ENCODE measurements around the gene SYNGR4. TPM values are rescaled to one million over a fixed set of nuclear protein-coding genes. Genes with fewer than 3 reads are reported as not detected.

The SYNGR4 gene
- total RNA-seq, 4 donors from 2014 or later, result not detected

DNA sequence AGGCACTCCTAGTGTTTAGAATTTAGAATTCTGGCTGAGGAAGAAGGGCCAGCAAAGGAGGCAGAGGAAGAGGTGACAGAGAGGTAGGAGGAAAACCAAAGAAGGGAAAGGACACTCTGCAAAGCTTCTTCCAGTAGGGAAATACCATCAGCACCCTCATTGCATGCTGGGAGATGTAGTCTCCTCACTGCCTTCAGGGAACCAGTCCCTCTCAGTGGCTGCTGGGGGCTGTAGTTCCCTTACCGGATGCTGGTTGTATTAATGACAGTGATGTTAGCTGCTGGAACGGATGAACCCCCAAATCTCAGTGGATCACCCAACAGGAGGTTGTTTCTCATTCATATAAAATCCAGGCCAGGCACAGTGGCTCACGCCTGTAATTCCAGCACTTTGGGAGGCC lies 39.4 kb downstream of the SYNGR4 start:
- Histone ChIP-seq H3K4me1 (peaks cover 9% of the 10 kb centered on the region), H3K36me3 (no peaks in the 10 kb centered on the region), H3K27me3 (peaks cover 3% of the 10 kb centered on the region), H3K9me3 (no peaks in the 10 kb centered on the region), H3K4me3 (no peak overlapping the region), H3K27ac (no peak overlapping the region)
- DNase-seq (ENCODE audit: low spot score in 2 of 2), result no peak
- no peak for TF ChIP-seq EP300 (IDR thresholded peaks at IDR 0.05)
- TF ChIP-seq, protein P1, sequence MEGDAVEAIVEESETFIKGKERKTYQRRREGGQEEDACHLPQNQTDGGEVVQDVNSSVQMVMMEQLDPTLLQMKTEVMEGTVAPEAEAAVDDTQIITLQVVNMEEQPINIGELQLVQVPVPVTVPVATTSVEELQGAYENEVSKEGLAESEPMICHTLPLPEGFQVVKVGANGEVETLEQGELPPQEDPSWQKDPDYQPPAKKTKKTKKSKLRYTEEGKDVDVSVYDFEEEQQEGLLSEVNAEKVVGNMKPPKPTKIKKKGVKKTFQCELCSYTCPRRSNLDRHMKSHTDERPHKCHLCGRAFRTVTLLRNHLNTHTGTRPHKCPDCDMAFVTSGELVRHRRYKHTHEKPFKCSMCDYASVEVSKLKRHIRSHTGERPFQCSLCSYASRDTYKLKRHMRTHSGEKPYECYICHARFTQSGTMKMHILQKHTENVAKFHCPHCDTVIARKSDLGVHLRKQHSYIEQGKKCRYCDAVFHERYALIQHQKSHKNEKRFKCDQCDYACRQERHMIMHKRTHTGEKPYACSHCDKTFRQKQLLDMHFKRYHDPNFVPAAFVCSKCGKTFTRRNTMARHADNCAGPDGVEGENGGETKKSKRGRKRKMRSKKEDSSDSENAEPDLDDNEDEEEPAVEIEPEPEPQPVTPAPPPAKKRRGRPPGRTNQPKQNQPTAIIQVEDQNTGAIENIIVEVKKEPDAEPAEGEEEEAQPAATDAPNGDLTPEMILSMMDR (IDR thresholded peaks at IDR 0.05), result no peak
- TF ChIP-seq POLR2A (IDR thresholded peaks at IDR 0.05), result no peak
- TF ChIP-seq POLR2AphosphoS5 (IDR thresholded peaks at IDR 0.05), result no peak
- WGBS, result 52% methylated on average over 3 of the region's 3 CpGs

DNA sequence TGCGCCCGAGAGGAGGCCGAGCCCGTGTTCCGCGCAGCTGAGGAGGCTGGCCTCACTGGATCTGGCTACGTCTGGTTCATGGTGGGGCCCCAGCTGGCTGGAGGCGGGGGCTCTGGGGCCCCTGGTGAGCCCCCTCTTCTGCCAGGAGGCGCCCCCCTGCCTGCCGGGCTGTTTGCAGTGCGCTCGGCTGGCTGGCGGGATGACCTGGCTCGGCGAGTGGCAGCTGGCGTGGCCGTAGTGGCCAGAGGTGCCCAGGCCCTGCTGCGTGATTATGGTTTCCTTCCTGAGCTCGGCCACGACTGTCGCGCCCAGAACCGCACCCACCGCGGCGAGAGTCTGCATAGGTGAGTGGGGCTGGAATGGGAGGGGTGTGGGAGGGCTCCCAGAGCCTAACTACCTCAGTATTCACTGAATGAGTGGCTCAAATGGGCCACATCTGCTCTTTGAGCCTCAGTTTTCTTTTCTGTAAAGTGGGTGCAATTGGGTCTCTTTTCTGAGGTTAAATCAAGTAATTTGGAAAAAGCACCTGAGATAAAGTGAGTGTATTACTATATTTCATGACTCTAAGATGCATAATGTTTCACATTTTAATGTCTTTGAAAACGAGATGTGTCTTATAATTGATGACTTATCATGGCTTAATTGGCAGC lies 41.0 kb downstream of the SYNGR4 start:
- no peaks in the 10 kb centered on the region for H3K4me1 ChIP-seq
- TF ChIP-seq POLR2AphosphoS5 (IDR thresholded peaks at IDR 0.05) (no peak), EP300 (IDR thresholded peaks at IDR 0.05) (no peak), POLR2A (IDR thresholded peaks at IDR 0.05) (no peak)
- TF ChIP-seq, protein P1 (IDR thresholded peaks at IDR 0.05), result no peak
- no peak overlapping the region for H3K4me3 ChIP-seq
- H3K36me3 ChIP-seq, result no peaks in the 10 kb centered on the region
- H3K27ac ChIP-seq, result no peak overlapping the region
- no peaks in the 10 kb centered on the region for H3K9me3 ChIP-seq
- no peak for DNase-seq (ENCODE audit: low spot score in 2 of 2)
- peaks cover 3% of the 10 kb centered on the region for H3K27me3 ChIP-seq
- 88% methylated on average over 11 of the region's 27 CpGs for WGBS

DNA sequence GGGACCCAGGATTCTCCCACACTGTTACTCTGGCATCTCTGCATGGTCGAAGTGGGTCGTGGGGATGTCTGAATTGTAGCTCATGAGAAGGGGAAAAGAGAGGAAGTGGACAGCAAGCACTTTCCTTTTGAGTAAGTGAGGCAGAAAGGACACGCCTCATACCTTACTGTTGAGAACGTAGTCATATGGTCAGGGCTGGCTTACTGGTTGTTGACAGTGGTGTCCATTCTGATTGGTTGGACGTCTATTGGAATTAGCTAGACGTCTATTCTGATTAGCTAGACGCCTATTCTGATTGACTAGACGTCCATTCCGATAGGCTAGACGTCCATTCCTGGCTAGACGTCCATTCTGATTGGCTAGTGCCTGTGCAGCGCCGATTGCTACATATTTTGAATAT lies 41.7 kb downstream of the SYNGR4 start:
- TF ChIP-seq, protein P1 (IDR thresholded peaks at IDR 0.05), result no peak
- no peak for TF ChIP-seq EP300 (IDR thresholded peaks at IDR 0.05)
- TF ChIP-seq POLR2A (IDR thresholded peaks at IDR 0.05), result no peak
- no peak for TF ChIP-seq POLR2AphosphoS5 (IDR thresholded peaks at IDR 0.05)

DNA sequence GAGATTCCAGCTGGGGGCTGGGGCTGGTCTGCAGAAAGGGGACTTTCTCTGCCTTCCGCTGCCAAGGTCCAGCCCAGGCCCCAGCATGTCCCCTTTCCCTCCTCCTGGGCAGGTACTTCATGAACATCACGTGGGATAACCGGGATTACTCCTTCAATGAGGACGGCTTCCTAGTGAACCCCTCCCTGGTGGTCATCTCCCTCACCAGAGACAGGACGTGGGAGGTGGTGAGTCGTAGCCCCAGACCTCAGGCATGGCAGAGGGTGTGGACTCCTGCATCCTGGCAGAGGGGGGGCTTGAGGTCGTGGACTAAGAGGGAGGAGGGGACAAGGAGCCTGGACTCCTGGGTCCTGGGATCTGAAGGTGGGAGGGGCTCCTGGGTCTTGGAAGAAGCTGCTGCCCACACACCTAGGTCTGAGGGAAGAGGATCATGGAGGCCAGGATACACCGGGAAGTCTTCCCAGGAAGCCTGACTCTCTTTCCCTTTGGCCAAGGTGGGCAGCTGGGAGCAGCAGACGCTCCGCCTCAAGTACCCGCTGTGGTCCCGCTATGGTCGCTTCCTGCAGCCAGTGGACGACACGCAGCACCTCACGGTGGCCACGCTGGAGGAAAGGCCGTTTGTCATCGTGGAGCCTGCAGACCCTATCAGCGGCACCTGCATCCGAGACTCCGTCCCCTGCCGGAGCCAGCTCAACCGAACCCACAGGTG lies 49.9 kb downstream of the SYNGR4 start:
- H3K9me3 ChIP-seq, result no peaks in the 10 kb centered on the region
- WGBS, result 64% methylated on average over 18 of the region's 24 CpGs
- H3K27me3 ChIP-seq, result no peaks in the 10 kb centered on the region
- H3K36me3 ChIP-seq, result no peaks in the 10 kb centered on the region
- no peak overlapping the region for H3K27ac ChIP-seq
- no peak for TF ChIP-seq POLR2A (IDR thresholded peaks at IDR 0.05)
- TF ChIP-seq, protein P1 (IDR thresholded peaks at IDR 0.05), result no peak
- no peak for TF ChIP-seq EP300 (IDR thresholded peaks at IDR 0.05)
- TF ChIP-seq POLR2AphosphoS5 (IDR thresholded peaks at IDR 0.05), result no peak
- no peak overlapping the region for H3K4me3 ChIP-seq
- DNase-seq (ENCODE audit: low spot score in 2 of 2), result no peak
- H3K4me1 ChIP-seq, result peaks cover 14% of the 10 kb centered on the region

More for the DNA sequence above, 41.7 kb downstream of the SYNGR4 start:
- Histone ChIP-seq H3K36me3 (no peaks in the 10 kb centered on the region), H3K9me3 (no peaks in the 10 kb centered on the region), H3K27me3 (peaks cover 3% of the 10 kb centered on the region), H3K4me1 (no peaks in the 10 kb centered on the region), H3K27ac (no peak overlapping the region), H3K4me3 (no peak overlapping the region)
- 83% methylated on average over 13 of the region's 13 CpGs for WGBS
- DNase-seq (ENCODE audit: low spot score in 2 of 2), result no peak

DNA sequence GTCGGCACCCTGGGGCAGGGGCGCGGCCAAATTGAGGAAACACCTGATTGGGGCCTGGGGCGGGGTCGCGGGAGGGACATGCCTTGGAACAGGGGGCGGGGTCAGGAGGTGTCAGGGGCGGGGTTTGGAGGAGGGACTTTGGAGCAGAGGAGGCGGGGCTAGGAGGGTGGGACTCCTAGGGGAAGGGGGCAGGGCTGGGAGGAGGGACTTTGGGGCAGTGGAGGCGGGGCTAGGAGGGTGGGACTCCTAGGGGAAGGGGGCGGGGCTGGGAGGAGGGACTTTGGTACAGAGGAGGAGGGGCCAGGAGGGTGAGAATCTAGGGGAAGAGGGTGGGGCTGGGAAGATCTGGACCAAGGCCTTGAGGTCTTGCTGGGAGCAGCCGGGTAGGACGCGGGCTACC lies 51.2 kb downstream of the SYNGR4 start:
- TF ChIP-seq, protein P1 (IDR thresholded peaks at IDR 0.05), result no peak
- no peak for TF ChIP-seq EP300 (IDR thresholded peaks at IDR 0.05)
- no peak for TF ChIP-seq POLR2AphosphoS5 (IDR thresholded peaks at IDR 0.05)
- no peak for TF ChIP-seq POLR2A (IDR thresholded peaks at IDR 0.05)
- H3K4me3 ChIP-seq, result peak overlapping the region; percentile 32
- no peaks in the 10 kb centered on the region for H3K27me3 ChIP-seq

More for the DNA sequence above, 51.2 kb downstream of the SYNGR4 start:
- H3K9me3 ChIP-seq, result no peaks in the 10 kb centered on the region
- no peak overlapping the region for H3K27ac ChIP-seq
- peak; percentile 89 to 92 for DNase-seq (ENCODE audit: low spot score in 2 of 2)
- peaks cover 14% of the 10 kb centered on the region for H3K4me1 ChIP-seq
- WGBS, result 15% methylated on average over 14 of the region's 14 CpGs
- H3K36me3 ChIP-seq, result no peaks in the 10 kb centered on the region
